Measurements from ENCODE around the gene ZBTB7C.

ZBTB7C gene

DNA sequence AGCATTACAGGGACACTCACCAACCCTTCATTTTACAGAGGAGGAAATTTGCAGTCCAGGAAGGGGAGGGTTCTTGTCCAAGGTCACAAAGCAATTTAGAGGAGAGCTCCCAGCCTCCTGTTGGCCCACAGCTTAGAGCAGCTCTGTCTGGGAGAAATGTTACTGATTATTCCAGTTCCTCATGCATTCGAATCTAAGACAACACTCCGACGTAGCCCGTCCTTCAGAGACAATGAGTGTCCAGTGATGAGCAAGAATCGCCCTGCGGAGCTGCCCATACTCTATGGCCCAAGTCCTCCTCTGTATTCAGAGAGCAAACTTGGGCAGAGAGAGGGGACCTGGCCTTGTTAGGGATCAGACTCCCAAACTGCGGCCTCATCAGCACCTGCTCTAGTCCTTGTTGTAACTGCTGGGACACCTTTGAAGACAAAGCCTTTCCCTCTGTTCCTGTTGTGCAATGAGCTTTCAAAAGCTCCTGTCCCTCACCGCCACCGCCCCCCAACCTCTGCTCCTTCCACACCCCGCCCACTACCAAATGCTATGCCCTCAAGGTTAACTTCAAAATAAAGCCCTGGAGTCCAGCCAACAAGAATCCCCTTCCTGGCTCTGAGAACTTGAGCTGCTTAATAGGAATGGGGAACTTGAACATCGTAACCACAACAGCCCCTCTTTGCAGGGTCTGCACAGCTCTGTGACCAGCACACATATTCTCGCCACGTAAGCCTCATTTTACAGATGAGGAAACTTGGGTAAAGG is 243.9 kb downstream of the ZBTB7C start:
- no peak for DNase-seq (ENCODE audit: extremely low read depth, low read depth)
- no peak overlapping the region for H3K4me3 ChIP-seq (replicated peaks; ENCODE audit: low read depth, low read length)
- TF ChIP-seq, protein P1, sequence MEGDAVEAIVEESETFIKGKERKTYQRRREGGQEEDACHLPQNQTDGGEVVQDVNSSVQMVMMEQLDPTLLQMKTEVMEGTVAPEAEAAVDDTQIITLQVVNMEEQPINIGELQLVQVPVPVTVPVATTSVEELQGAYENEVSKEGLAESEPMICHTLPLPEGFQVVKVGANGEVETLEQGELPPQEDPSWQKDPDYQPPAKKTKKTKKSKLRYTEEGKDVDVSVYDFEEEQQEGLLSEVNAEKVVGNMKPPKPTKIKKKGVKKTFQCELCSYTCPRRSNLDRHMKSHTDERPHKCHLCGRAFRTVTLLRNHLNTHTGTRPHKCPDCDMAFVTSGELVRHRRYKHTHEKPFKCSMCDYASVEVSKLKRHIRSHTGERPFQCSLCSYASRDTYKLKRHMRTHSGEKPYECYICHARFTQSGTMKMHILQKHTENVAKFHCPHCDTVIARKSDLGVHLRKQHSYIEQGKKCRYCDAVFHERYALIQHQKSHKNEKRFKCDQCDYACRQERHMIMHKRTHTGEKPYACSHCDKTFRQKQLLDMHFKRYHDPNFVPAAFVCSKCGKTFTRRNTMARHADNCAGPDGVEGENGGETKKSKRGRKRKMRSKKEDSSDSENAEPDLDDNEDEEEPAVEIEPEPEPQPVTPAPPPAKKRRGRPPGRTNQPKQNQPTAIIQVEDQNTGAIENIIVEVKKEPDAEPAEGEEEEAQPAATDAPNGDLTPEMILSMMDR (IDR thresholded peaks at IDR 0.05; ENCODE audit: low read depth, low read length, missing control alignments) = no peak

DNA sequence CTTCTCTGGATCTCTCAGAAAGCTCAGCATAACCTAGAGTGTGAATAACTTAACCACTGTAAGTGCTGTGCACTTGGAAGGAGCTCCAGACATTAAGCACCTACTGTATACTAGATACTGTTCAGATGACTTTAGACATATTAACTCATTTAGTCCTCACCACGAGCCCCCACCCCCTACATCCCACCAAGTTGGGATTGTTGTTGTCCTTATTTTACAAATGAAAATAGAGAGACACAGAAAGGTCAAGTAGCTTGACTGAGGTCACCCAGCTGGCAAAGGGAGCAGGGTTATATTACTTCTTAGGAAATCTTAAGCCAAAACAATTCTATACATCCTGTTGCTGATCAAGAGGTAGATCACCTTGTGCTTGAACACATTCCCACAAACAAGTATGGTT is 244.5 kb downstream of the ZBTB7C start:
- H3K4me3 ChIP-seq (replicated peaks; ENCODE audit: low read depth, low read length) = no peak overlapping the region
- TF ChIP-seq, protein P1 (IDR thresholded peaks at IDR 0.05; ENCODE audit: low read depth, low read length, missing control alignments) = no peak
- DNase-seq (ENCODE audit: extremely low read depth, low read depth) = no peak

DNA sequence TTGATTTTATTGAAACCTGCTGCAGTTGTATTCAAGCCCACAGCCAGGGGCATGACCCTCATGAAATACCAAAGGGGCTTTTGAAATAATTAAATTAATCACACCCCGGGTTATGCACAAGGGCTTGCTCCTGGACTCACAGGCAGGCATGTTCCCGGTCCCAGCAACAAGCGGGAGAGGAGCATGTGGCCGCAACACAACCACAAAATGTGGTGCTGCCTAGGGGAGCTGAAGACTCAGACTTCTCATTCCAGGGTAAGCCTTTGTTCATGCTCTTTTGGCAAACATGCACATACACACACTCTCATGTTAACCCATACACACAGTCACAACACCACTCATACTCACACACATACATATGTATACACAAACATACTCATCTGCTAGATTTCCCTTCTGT is 245.1 kb downstream of the ZBTB7C start:
- TF ChIP-seq, protein P1 (IDR thresholded peaks at IDR 0.05; ENCODE audit: low read depth, low read length, missing control alignments) = no peak
- no peak for DNase-seq (ENCODE audit: extremely low read depth, low read depth)
- no peak overlapping the region for H3K4me3 ChIP-seq (replicated peaks; ENCODE audit: low read depth, low read length)

DNA sequence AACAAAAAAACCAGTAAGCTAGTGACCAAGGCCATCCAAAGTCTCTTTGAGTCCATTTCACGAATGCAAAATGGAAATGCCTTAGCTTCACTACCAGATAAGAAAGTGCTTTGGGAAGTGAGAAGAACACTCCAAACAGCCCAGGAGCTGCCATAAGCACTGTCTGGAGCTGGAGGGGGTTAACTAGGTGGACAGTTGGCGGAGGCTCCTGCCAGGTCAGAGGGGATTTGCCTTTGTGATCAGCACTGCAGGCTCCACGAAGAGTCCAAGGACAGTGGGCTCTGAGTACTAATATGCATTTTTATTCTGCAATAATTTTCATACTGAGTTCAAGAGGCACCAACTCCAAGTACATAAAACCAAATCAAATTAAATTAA is 245.5 kb downstream of the ZBTB7C start:
- DNase-seq (ENCODE audit: extremely low read depth, low read depth) = no peak
- TF ChIP-seq, protein P1 (IDR thresholded peaks at IDR 0.05; ENCODE audit: low read depth, low read length, missing control alignments) = no peak
- no peak overlapping the region for H3K4me3 ChIP-seq (replicated peaks; ENCODE audit: low read depth, low read length)

DNA sequence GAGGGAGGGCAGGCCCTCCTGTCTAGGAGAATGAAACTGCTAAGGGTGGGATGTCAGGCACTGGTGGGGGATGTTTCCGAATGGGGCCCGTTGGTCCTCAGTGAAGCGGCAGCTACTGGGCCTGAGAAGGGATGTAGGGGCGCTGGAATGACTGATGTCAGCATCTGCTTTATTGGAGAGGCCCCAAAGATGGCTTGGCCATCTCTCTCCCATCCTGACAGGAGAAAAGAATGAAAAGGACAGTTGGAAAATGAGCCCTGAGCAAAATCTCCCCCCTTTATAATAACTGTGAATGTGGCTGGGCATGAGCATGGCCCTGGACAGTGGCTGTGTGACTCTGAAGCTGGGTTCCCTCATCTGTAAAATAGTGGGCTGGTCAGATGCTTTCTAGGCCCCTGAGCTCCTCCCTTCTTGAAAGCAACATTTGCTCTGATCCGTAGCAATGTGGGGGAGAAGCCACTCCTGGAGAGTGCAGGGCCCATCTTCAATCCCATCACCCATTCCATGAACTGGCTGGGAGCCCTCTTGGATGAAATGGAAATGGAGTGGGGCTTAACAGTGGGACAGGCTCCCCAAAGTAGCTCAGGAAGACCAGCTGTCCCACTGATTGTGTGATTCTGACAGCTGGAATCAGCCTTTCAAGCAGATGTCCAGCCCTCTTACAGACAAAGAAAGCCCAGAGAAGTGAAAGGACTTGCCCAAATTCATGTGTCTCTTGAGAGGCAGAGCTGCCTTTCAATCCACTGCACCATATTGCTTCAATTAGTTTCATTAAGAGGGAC is 246.0 kb downstream of the ZBTB7C start:
- TF ChIP-seq, protein P1 (IDR thresholded peaks at IDR 0.05; ENCODE audit: low read depth, low read length, missing control alignments) = no peak
- no peak for DNase-seq (ENCODE audit: extremely low read depth, low read depth)
- no peak overlapping the region for H3K4me3 ChIP-seq (replicated peaks; ENCODE audit: low read depth, low read length)

DNA sequence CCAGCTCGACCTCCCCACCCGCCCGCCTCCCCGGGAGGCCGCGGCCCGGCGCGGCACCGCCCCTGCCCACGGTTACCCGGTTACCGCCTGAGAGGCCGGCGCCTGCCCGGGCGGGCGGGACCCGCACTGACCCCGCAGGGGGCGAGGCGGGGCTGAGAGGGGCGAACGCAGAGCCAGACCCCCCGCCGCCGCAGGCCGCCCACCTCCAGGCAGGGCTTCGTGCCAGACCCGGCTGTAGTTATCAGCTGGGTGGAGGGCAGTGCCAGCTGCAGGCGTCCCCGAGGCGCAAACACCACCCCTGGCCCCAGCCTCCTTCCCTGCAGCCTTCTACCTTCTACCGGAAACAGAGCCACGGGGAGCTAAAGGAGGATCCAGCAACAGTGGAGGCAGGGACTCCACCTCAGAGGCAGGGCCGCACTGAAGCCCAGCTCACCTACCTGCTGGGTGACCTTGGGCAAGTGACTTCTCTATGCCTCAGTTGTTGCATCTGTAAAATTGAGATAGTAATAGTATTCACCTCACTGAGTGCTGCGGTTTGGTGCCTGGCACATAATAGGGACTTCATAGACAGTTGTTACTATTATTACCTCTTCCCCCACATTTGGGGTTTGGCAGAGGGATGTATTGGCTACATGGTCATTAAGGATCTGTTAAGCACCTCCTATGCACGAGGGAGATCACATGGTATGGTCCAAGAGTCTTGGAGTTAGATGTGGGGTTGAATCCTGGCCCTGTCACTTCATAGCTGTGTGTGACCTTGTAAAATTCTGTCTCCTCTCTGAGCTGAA is 247.1 kb downstream of the ZBTB7C start:
- DNase-seq (ENCODE audit: extremely low read depth, low read depth) = no peak
- H3K4me3 ChIP-seq (replicated peaks; ENCODE audit: low read depth, low read length) = peak overlapping the region; percentile 45
- TF ChIP-seq, protein P1 (IDR thresholded peaks at IDR 0.05; ENCODE audit: low read depth, low read length, missing control alignments) = no peak

Data from HFF-Myc (cell line).